ENCODE measurements around the gene USP32. TPM values are rescaled to one million over a fixed set of nuclear protein-coding genes. Genes with fewer than 3 reads are reported as not detected.
A peak's percentile ranks its signal among the peaks of the same experiment; 100 is the strongest.

USP32 gene
- total RNA-seq, 4 donors from 2014 or later = 65.1 to 80.1 (median 77.2) TPM

GRCh38 chr17:60388742-60389141 lies 3.2 kb downstream of the USP32 start:
- TF ChIP-seq CTCF (IDR thresholded peaks at IDR 0.05; ENCODE audit: low read depth) = peak; percentile 29

DNA sequence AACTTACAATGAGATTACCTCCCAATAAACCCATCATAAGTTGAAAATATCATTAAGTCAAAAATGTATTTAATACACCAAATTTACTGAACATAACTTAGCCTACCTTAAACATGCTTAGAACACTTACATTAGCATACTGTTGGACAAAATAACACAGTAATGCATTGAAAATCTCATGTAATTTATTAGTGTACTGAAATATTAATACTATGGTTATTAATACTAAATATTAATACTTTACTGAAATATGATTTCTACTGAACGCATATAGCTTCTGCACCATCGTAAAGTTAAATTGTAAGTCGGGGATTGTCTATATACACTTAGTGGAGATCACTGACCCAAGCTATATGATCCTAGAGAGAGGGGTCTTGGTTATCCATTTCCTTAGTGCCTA lies 4.3 kb downstream of the USP32 start:
- no peak for TF ChIP-seq CTCF (IDR thresholded peaks at IDR 0.05; ENCODE audit: low read depth)

- no peak for TF ChIP-seq CTCF (IDR thresholded peaks at IDR 0.05; ENCODE audit: low read depth)
Observed at GRCh38 chr17:60386147-60387058, 5.5 kb downstream of the USP32 start.

GRCh38 chr17:60383379-60383778 lies 8.6 kb downstream of the USP32 start:
- no peak for TF ChIP-seq CTCF (IDR thresholded peaks at IDR 0.05; ENCODE audit: low read depth)

- no peak for TF ChIP-seq CTCF (IDR thresholded peaks at IDR 0.05; ENCODE audit: low read depth)
Observed at GRCh38 chr17:60381958-60382357, 10.0 kb downstream of the USP32 start.

- no peak for TF ChIP-seq CTCF (IDR thresholded peaks at IDR 0.05; ENCODE audit: low read depth)
Observed at GRCh38 chr17:60372790-60373483, 19.0 kb downstream of the USP32 start.

DNA sequence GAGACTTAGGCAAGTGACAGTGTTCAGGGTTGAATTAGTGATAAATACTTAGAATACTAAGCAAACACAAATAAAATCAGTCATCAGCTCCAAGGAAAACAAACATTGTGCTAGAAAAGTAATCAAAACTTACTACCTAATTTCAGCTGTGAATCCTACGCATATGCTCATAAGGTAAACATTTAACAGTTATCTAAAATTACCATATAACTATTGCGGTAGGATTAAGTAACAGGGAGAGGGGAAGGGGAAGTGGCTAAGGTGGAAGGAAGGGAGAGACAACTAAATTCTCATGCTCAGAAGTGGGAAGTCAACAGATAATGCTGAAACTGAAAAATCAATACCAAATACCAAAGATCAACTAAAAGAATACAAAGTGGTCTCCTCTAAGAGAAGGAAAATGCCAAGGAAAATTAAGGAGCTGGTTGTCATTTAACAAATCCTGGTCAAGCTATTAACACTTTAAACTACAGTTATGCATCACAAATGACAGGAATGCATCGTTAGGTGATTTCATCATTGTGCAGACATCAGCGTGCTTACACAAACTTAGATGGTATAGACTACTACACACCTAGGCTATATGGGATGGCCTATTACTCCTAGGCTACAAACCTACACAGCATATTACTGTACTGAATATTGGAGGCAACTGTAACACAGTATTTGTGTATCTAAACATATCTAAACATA lies 20.0 kb downstream of the USP32 start:
- TF ChIP-seq CTCF (IDR thresholded peaks at IDR 0.05; ENCODE audit: low read depth) = no peak
